ENCODE data around the gene WNT7B. TPM values are rescaled to one million over a fixed set of nuclear protein-coding genes. Genes with fewer than 3 reads are reported as not detected.
A peak's percentile ranks its signal among the peaks of the same experiment; 100 is the strongest.

WNT7B gene
- total RNA-seq, 1 donor from 2014 or later: 1.8 TPM

DNA sequence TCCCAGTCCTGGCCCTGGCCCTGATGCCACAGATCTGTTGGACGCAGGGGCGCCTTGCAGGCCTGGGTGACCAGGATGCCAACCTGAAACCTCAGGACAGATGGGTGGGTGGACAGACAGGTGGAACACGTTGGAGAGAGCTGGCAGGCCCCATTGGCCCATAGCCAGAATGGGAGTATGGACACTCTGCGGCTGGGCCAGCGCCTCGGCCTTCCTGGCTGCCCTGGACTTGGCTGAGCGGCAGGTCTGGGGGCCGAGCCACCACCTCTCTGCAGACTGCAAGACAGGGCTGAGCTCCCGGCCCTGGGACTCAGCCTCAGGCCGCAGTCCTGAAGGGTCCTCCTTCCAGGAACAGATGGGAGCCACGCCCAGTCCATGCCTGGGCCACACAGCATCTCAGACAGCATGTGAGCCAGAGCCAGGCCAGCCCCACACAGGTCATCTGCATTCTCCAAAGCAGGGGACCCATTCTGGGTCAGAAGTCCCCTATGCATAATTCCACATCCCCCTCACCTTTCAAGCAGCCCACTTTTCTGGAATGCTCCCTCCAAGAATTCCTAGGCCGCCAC lies 14.1 kb downstream of the WNT7B start:
- TF ChIP-seq EZH2 (IDR thresholded peaks at IDR 0.05) (no peak), EZH2phosphoT487 (IDR thresholded peaks at IDR 0.05) (no peak)
- TF ChIP-seq, protein P1, sequence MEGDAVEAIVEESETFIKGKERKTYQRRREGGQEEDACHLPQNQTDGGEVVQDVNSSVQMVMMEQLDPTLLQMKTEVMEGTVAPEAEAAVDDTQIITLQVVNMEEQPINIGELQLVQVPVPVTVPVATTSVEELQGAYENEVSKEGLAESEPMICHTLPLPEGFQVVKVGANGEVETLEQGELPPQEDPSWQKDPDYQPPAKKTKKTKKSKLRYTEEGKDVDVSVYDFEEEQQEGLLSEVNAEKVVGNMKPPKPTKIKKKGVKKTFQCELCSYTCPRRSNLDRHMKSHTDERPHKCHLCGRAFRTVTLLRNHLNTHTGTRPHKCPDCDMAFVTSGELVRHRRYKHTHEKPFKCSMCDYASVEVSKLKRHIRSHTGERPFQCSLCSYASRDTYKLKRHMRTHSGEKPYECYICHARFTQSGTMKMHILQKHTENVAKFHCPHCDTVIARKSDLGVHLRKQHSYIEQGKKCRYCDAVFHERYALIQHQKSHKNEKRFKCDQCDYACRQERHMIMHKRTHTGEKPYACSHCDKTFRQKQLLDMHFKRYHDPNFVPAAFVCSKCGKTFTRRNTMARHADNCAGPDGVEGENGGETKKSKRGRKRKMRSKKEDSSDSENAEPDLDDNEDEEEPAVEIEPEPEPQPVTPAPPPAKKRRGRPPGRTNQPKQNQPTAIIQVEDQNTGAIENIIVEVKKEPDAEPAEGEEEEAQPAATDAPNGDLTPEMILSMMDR (IDR thresholded peaks at IDR 0.05): no peak
- H3K27ac Mint-ChIP-seq: peak overlapping the region; percentile 29
- peaks cover 22% of the 10 kb centered on the region for H3K4me1 Mint-ChIP-seq
- no peak overlapping the region for H3K27ac ChIP-seq
- peaks cover 3% of the 10 kb centered on the region for H3F3A ChIP-seq (ENCODE audit: low read depth)
- H3K9ac ChIP-seq: no peak overlapping the region
- H3K4me3 ChIP-seq: no peak overlapping the region
- H4K20me1 ChIP-seq (ENCODE audit: low read depth): no peaks in the 10 kb centered on the region
- peaks cover 14% of the 10 kb centered on the region for H3K27me3 Mint-ChIP-seq (ENCODE audit: insufficient read depth, low read depth)
- DNase-seq (ENCODE audit: low spot score): no peak
- no peaks in the 10 kb centered on the region for H3K9me3 ChIP-seq (ENCODE audit: low read depth)
- H3K4me2 ChIP-seq: no peak overlapping the region
- H3K9me3 Mint-ChIP-seq: no peaks in the 10 kb centered on the region
- H3K27me3 ChIP-seq: peaks cover 6% of the 10 kb centered on the region
- no peak overlapping the region for H2AFZ ChIP-seq (replicated peaks)
- H3K4me3 Mint-ChIP-seq: no peak overlapping the region
- H3K36me3 Mint-ChIP-seq: no peaks in the 10 kb centered on the region
- peaks cover 35% of the 10 kb centered on the region for H3K4me1 ChIP-seq
- H3K79me2 ChIP-seq (ENCODE audit: low read depth): no peaks in the 10 kb centered on the region
- H3K36me3 ChIP-seq: no peaks in the 10 kb centered on the region

DNA sequence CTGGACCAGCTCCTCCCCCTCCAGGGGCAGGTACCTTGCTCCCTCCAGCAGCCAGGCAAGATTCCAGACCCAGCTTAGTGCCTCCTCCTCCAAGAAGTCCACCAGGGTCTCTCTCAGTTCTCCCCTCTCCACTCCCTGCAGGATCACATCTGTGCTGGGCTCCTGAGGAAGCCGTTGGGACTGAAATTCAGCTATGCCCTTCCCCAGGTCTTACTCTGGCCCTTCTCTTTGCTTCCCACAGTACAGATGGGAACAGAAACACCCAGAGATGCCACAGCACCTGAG lies 14.6 kb downstream of the WNT7B start:
- H3K27me3 Mint-ChIP-seq (ENCODE audit: insufficient read depth, low read depth): peaks cover 14% of the 10 kb centered on the region
- peaks cover 21% of the 10 kb centered on the region for H3K4me1 Mint-ChIP-seq
- Histone ChIP-seq H3K9ac (no peak overlapping the region), H3K36me3 (no peaks in the 10 kb centered on the region), H3K27ac (no peak overlapping the region), H3K4me3 (no peak overlapping the region), H3K4me2 (no peak overlapping the region), H3F3A (ENCODE audit: low read depth) (peaks cover 3% of the 10 kb centered on the region), H4K20me1 (ENCODE audit: low read depth) (no peaks in the 10 kb centered on the region), H3K27me3 (peaks cover 6% of the 10 kb centered on the region), H3K4me1 (peaks cover 32% of the 10 kb centered on the region), H3K9me3 (ENCODE audit: low read depth) (no peaks in the 10 kb centered on the region), H2AFZ (replicated peaks) (no peak overlapping the region), H3K79me2 (ENCODE audit: low read depth) (no peaks in the 10 kb centered on the region)
- H3K27ac Mint-ChIP-seq: no peak overlapping the region
- no peak overlapping the region for H3K4me3 Mint-ChIP-seq
- TF ChIP-seq EZH2phosphoT487 (IDR thresholded peaks at IDR 0.05) (no peak), EZH2 (IDR thresholded peaks at IDR 0.05) (no peak)
- TF ChIP-seq, protein P1 (IDR thresholded peaks at IDR 0.05): no peak
- H3K36me3 Mint-ChIP-seq: no peaks in the 10 kb centered on the region
- DNase-seq (ENCODE audit: low spot score): no peak
- no peaks in the 10 kb centered on the region for H3K9me3 Mint-ChIP-seq

DNA sequence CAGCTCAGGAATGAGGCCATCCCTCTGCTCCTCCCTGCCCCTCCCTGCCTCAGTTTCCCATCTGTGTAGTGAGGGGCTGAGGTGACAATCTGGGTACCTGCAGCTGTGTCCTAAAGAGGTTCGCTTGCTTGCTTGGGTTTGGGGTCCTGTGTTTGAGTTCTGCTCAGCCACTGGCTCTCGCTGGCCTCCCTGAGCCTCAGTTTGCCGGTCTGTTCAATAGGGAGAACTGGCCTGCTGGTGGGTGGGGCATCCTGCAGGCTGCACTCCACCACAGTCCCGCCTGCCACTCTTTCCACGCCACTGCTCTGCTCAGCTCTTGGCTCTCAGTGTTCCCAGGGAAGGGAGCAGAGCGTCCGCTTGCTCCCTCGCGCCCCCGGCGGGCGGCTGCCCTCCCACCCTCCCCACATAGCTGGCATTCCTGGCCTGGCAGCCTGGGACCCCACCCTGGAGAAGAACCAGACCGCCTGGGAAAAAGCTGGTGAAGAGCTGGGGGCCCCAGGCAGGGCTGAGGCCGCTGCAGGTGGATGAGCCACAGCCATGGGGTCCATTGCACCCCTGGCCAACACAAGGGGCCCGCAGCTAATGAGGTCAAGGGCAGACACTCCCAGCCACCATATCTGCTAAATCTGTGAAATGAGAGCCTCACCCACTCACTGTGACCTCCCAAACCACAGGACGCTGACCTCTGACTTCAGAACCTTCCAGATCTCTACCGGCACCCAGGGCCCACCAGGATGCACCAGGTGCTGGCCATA lies 15.1 kb downstream of the WNT7B start:
- Histone ChIP-seq H3K27me3 (peaks cover 6% of the 10 kb centered on the region), H3K9ac (no peak overlapping the region), H3K79me2 (ENCODE audit: low read depth) (no peaks in the 10 kb centered on the region), H2AFZ (replicated peaks) (no peak overlapping the region), H3K27ac (no peak overlapping the region), H3K4me1 (peaks cover 27% of the 10 kb centered on the region), H3F3A (ENCODE audit: low read depth) (peaks cover 3% of the 10 kb centered on the region), H3K36me3 (no peaks in the 10 kb centered on the region), H3K9me3 (ENCODE audit: low read depth) (no peaks in the 10 kb centered on the region), H3K4me3 (no peak overlapping the region), H3K4me2 (no peak overlapping the region), H4K20me1 (ENCODE audit: low read depth) (no peaks in the 10 kb centered on the region)
- Mint-ChIP-seq H3K36me3 (no peaks in the 10 kb centered on the region), H3K27ac (peak overlapping the region; percentile 74), H3K4me1 (peaks cover 19% of the 10 kb centered on the region), H3K9me3 (no peaks in the 10 kb centered on the region), H3K4me3 (no peak overlapping the region), H3K27me3 (ENCODE audit: insufficient read depth, low read depth) (peaks cover 14% of the 10 kb centered on the region)
- no peak for DNase-seq (ENCODE audit: low spot score)
- TF ChIP-seq EZH2phosphoT487 (IDR thresholded peaks at IDR 0.05): no peak
- TF ChIP-seq, protein P1 (IDR thresholded peaks at IDR 0.05): no peak
- no peak for TF ChIP-seq EZH2 (IDR thresholded peaks at IDR 0.05)

Measured in neural progenitor cell (in vitro differentiated cells).